Glutamatergic neuron (in vitro differentiated cells): ENCODE results near the gene ZNRF2. TPM values are rescaled to one million over a fixed set of nuclear protein-coding genes. Genes with fewer than 3 reads are reported as not detected.

Experiments used
- DNase-seq: peaks from one replicate; pipeline ENCODE4 v3.0.0; 2022
- H3K27ac Mint-ChIP-seq: one replicate; pipeline ENCODE4 v1.8.0; 2020; ENCODE audit warnings: mild to moderate bottlenecking, mixed read lengths, inconsistent platforms; ENCODE audit not compliant: unreplicated experiment
- H3K27me3 Mint-ChIP-seq: one replicate; pipeline ENCODE4 v1.8.0; 2020; ENCODE audit warnings: mild to moderate bottlenecking, moderate library complexity, mixed read lengths, inconsistent platforms; ENCODE audit not compliant: unreplicated experiment
- H3K36me3 Mint-ChIP-seq: one replicate; pipeline ENCODE4 v1.8.0; 2020; ENCODE audit warnings: mild to moderate bottlenecking, mixed read lengths, inconsistent platforms; ENCODE audit not compliant: unreplicated experiment
- H3K4me1 Mint-ChIP-seq: one replicate; pipeline ENCODE4 v1.8.0; 2020; ENCODE audit warnings: mild to moderate bottlenecking, low read depth, mixed read lengths, inconsistent platforms; ENCODE audit not compliant: unreplicated experiment
- H3K4me3 Mint-ChIP-seq: one replicate; pipeline ENCODE4 v1.8.0; 2020; ENCODE audit warnings: mild to moderate bottlenecking, mixed read lengths, inconsistent platforms; ENCODE audit not compliant: unreplicated experiment
- H3K9me3 Mint-ChIP-seq: one replicate; pipeline ENCODE4 v1.8.0; 2020; ENCODE audit warnings: mild to moderate bottlenecking, moderate library complexity, mixed read lengths, inconsistent platforms; ENCODE audit not compliant: unreplicated experiment
- total RNA-seq: library from RNA; stranded (reverse); fragmentation: NEBNext Ultra II Directional; extraction: Animal tissue kit (Norgen Biotek cat#: 25700); gene quantifications from one replicate; pipeline ENCODE4 v1.2.1, GENCODE V29; 2021; ENCODE audit not compliant: unreplicated experiment
- TF ChIP-seq, protein P1 (sequence below): fragments of 200-600 bp; sonication (generic); IDR thresholded peaks from one replicate; pipeline ENCODE4 v1.5.0; 2021; ENCODE audit not compliant: partially characterized antibody, unreplicated experiment

Gene ZNRF2
- total RNA-seq, 1 donor from 2014 or later = 16.7 TPM

DNA sequence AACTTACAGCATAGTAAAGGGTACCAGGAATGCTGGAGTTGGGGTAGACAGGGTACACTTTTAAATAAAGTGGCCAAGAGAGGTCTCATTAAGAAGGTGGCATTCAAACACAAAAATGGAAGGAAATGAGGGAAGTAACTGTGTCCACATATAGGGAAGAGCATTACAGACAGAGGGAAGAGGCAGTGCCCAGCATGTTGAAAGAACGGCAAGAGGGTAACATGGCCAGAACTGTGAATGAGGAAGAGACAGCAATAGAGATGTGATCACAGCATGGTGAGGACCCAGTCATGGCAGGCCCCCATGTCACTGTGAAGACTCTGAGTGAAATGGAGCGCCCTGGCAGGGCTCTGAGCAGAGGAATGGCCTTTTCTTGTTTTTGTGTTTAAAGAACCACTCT, 35.1 kb upstream of the ZNRF2 start:
- Mint-ChIP-seq H3K4me1 (peaks cover 7% of the 10 kb centered on the region), H3K36me3 (no peaks in the 10 kb centered on the region), H3K27me3 (no peaks in the 10 kb centered on the region), H3K27ac (no peak overlapping the region), H3K4me3 (no peak overlapping the region), H3K9me3 (peaks cover 5% of the 10 kb centered on the region)
- DNase-seq = no peak
- TF ChIP-seq, protein P1, sequence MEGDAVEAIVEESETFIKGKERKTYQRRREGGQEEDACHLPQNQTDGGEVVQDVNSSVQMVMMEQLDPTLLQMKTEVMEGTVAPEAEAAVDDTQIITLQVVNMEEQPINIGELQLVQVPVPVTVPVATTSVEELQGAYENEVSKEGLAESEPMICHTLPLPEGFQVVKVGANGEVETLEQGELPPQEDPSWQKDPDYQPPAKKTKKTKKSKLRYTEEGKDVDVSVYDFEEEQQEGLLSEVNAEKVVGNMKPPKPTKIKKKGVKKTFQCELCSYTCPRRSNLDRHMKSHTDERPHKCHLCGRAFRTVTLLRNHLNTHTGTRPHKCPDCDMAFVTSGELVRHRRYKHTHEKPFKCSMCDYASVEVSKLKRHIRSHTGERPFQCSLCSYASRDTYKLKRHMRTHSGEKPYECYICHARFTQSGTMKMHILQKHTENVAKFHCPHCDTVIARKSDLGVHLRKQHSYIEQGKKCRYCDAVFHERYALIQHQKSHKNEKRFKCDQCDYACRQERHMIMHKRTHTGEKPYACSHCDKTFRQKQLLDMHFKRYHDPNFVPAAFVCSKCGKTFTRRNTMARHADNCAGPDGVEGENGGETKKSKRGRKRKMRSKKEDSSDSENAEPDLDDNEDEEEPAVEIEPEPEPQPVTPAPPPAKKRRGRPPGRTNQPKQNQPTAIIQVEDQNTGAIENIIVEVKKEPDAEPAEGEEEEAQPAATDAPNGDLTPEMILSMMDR = no peak

DNA sequence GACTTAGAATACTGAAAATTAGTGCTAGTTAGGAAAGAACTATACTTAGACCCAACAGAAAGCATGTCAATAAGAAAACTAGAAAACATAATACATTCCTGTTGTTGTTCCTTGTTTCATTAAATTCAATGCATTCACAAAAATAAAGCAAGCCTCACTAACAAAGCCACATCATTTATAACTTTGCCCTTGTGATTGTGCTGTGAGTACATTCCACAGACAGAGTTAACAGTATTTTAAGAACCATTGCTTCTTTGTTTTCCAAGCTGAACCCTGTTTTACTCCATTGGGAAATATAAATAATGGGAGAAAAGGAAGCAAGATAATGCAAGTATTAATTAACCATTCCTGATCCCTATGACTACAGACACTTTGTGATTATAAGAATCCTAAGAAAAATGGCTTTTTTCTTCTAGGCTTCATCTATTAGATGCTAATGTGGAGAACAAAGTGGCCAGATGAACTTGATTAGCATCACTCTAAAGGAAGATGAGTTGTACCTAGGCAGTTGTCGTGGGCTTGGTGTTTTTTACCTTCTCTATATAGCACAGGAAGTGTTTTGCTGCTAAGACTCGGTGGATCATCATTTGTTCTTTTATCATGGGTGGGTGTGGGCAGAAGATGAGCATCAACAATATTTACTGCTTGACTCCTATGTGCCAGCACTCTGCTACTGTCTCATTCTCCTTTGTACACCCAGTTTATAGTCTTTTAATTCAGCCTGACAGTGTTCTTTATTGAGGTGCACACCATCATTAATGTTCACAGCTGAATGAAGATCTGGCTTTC, 34.2 kb upstream of the ZNRF2 start:
- peaks cover 5% of the 10 kb centered on the region for H3K9me3 Mint-ChIP-seq
- TF ChIP-seq, protein P1 = no peak
- peaks cover 7% of the 10 kb centered on the region for H3K4me1 Mint-ChIP-seq
- no peak overlapping the region for H3K4me3 Mint-ChIP-seq
- no peaks in the 10 kb centered on the region for H3K27me3 Mint-ChIP-seq
- H3K27ac Mint-ChIP-seq = no peak overlapping the region
- no peaks in the 10 kb centered on the region for H3K36me3 Mint-ChIP-seq
- no peak for DNase-seq

DNA sequence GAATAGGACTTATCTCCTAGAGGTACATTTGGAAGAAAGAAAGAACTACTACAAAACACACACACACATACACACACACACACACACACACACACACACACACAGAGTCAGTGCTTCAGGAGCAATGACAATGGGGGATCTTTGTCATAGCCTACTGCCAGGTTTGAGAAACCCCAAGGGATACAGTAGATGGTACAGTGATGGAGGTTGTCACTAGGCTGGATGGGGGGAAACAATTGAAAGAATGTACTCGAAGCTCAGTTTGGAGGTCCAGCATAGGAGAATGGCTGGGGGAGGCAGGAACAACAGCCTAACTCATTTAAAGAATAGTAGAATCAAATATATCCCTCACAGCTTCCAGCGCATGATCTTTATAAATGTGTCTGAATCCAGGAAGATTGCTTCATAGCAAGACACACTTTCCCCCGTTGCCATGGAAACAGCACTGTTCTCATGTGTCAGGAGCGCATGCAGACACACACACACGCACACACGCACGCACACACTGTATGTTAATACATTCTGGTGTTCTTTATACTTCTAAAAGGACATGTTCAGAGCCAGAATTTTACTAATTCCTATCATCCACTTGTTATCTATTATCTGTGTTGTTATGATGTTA, 32.6 kb upstream of the ZNRF2 start:
- no peaks in the 10 kb centered on the region for H3K27me3 Mint-ChIP-seq
- no peak overlapping the region for H3K4me3 Mint-ChIP-seq
- peaks cover 7% of the 10 kb centered on the region for H3K4me1 Mint-ChIP-seq
- H3K9me3 Mint-ChIP-seq = peaks cover 5% of the 10 kb centered on the region
- TF ChIP-seq, protein P1 = no peak
- H3K36me3 Mint-ChIP-seq = no peaks in the 10 kb centered on the region
- H3K27ac Mint-ChIP-seq = no peak overlapping the region
- DNase-seq = peak; percentile 24

DNA sequence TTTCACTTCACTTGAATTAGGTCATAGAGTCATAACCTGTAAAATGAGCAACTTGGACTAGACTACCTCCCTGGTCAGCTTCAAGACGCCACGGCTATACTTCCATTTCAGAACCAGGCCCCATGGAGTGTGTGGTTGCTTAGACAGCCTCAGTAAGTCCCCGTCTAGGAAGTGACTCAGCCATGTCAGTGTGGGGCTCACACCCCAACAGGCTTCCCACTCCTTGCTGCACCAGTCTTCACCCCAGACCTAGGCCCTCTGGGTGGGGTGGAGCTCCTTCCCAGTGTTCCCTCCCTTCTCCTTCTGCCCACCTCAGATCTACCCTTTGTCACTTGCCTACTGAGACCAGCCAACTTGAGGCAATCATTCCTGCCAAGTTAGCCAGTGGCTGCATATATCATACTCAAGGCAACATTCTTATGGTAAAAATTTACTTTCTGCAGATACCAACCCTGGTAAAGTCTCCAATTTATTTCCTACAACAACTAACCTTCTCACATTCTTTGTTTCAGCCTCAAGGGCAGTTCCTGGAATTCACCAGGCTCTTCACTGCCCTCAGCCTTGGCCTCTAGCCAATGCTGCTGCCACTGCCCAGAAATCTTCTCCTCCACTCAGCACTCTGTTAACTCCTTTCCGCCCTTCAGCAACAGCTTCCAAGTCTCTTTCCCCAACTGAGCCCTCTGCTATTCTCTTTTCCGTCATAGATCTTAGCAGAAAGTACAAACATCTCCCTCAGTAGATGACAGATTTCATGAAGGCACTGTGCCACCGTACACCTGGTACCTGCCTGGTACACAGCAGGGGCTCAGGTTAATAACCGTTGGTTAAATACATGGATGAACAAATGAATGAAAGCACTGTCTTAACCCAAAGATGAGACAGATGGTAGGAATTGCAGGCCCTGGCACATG, 31.3 kb upstream of the ZNRF2 start:
- H3K27me3 Mint-ChIP-seq = no peaks in the 10 kb centered on the region
- TF ChIP-seq, protein P1 = no peak
- no peak for DNase-seq
- peaks cover 1% of the 10 kb centered on the region for H3K4me1 Mint-ChIP-seq
- H3K36me3 Mint-ChIP-seq = no peaks in the 10 kb centered on the region
- H3K9me3 Mint-ChIP-seq = peaks cover 3% of the 10 kb centered on the region
- H3K27ac Mint-ChIP-seq = no peak overlapping the region
- no peak overlapping the region for H3K4me3 Mint-ChIP-seq
